Measurements from ENCODE around the gene ZNF467. TPM values are rescaled to one million over a fixed set of nuclear protein-coding genes. Genes with fewer than 3 reads are reported as not detected.

The ZNF467 gene
- total RNA-seq, 1 donor from 2014 or later, result 3.4 TPM

GRCh38 chr7:149781921-149782320 is 8.5 kb upstream of the ZNF467 start:
- no peak for DNase-seq (ENCODE audit: extremely low spot score, unreplicated experiment)
- Mint-ChIP-seq H3K27ac (ENCODE audit: unreplicated experiment) (no peak overlapping the region), H3K9me3 (ENCODE audit: unreplicated experiment) (no peaks in the 10 kb centered on the region), H3K27me3 (ENCODE audit: unreplicated experiment) (no peaks in the 10 kb centered on the region), H3K4me1 (ENCODE audit: unreplicated experiment) (no peaks in the 10 kb centered on the region), H3K36me3 (ENCODE audit: unreplicated experiment) (no peaks in the 10 kb centered on the region), H3K4me3 (ENCODE audit: unreplicated experiment) (no peak overlapping the region)
- TF ChIP-seq, protein P1, sequence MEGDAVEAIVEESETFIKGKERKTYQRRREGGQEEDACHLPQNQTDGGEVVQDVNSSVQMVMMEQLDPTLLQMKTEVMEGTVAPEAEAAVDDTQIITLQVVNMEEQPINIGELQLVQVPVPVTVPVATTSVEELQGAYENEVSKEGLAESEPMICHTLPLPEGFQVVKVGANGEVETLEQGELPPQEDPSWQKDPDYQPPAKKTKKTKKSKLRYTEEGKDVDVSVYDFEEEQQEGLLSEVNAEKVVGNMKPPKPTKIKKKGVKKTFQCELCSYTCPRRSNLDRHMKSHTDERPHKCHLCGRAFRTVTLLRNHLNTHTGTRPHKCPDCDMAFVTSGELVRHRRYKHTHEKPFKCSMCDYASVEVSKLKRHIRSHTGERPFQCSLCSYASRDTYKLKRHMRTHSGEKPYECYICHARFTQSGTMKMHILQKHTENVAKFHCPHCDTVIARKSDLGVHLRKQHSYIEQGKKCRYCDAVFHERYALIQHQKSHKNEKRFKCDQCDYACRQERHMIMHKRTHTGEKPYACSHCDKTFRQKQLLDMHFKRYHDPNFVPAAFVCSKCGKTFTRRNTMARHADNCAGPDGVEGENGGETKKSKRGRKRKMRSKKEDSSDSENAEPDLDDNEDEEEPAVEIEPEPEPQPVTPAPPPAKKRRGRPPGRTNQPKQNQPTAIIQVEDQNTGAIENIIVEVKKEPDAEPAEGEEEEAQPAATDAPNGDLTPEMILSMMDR (IDR thresholded peaks at IDR 0.05), result no peak

DNA sequence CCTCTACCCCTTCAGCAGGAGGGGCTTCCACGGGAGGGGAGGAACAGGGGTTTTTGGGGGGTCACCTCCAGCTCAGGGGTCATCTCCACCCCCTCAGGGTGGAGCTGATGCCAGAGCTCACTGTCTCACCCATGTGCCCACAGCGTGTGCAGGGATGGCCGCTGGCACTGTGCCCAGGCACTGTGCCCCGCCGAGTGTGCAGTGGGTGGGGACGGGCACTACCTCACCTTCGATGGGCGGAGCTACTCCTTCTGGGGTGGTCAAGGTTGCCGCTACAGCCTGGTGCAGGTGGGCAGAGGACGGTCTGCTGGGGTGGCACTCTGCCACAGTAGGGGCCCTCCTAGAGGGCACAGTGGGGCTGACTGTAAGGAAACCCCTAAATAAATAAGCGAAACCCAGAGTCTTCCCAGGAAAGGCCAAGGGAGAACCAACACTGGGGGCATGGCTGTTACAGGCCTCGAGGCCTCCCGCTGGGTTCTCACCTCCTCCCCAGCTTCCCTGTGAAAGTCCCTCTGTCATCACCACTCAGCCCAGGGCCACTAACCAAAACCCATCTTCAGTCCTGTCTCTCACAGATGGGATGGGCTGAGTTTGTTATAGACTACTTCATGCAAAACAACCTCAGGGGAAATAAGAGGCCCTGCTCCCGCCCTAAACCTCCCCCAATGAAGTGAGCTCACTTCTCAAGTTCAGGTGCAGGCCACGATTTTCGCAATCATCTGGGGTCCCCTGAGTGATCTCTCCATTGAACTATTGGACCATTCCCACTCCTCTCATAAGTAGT is 7.4 kb upstream of the ZNF467 start:
- Mint-ChIP-seq H3K4me1 (ENCODE audit: unreplicated experiment) (no peaks in the 10 kb centered on the region), H3K4me3 (ENCODE audit: unreplicated experiment) (no peak overlapping the region), H3K36me3 (ENCODE audit: unreplicated experiment) (no peaks in the 10 kb centered on the region), H3K9me3 (ENCODE audit: unreplicated experiment) (no peaks in the 10 kb centered on the region), H3K27ac (ENCODE audit: unreplicated experiment) (no peak overlapping the region), H3K27me3 (ENCODE audit: unreplicated experiment) (no peaks in the 10 kb centered on the region)
- DNase-seq (ENCODE audit: extremely low spot score, unreplicated experiment), result no peak
- TF ChIP-seq, protein P1 (IDR thresholded peaks at IDR 0.05), result no peak

DNA sequence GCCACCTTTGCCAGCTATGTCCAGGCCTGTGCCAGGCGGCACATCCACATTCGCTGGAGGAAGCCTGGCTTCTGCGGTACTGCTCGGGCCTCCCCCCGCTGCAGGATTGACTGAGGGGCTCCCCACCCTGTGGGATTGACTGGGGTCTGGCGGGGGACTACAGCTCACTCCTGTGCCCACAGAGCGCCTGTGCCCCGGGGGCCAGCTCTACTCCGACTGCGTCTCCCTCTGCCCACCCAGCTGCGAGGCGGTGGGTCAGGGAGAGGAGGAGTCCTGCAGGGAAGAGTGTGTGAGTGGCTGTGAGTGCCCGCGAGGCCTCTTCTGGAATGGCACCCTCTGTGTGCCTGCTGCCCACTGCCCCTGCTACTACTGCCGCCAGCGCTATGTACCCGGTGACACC is 6.7 kb upstream of the ZNF467 start:
- H3K27ac Mint-ChIP-seq (ENCODE audit: unreplicated experiment), result no peak overlapping the region
- H3K27me3 Mint-ChIP-seq (ENCODE audit: unreplicated experiment), result no peaks in the 10 kb centered on the region
- H3K4me1 Mint-ChIP-seq (ENCODE audit: unreplicated experiment), result no peaks in the 10 kb centered on the region
- DNase-seq (ENCODE audit: extremely low spot score, unreplicated experiment), result no peak
- H3K9me3 Mint-ChIP-seq (ENCODE audit: unreplicated experiment), result no peaks in the 10 kb centered on the region
- H3K36me3 Mint-ChIP-seq (ENCODE audit: unreplicated experiment), result no peaks in the 10 kb centered on the region
- no peak overlapping the region for H3K4me3 Mint-ChIP-seq (ENCODE audit: unreplicated experiment)
- TF ChIP-seq, protein P1 (IDR thresholded peaks at IDR 0.05), result no peak

DNA sequence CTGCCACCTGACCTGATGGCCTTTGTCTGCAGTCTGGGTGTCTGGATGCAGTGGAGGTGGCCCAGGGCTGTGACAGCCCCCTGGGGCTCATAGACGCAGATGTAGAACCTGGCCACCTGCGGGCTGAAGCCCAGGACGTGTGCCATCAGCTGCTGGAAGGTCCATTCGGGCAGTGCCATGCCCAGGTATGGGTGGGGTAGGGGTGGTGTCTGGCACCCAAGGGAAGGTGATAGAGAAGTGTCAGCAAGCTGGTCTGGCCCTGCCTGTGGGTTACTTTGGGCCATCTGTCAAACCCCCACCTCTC is 6.1 kb upstream of the ZNF467 start:
- no peak overlapping the region for H3K4me3 Mint-ChIP-seq (ENCODE audit: unreplicated experiment)
- no peak overlapping the region for H3K27ac Mint-ChIP-seq (ENCODE audit: unreplicated experiment)
- DNase-seq (ENCODE audit: extremely low spot score, unreplicated experiment), result no peak
- no peaks in the 10 kb centered on the region for H3K4me1 Mint-ChIP-seq (ENCODE audit: unreplicated experiment)
- H3K36me3 Mint-ChIP-seq (ENCODE audit: unreplicated experiment), result no peaks in the 10 kb centered on the region
- TF ChIP-seq, protein P1 (IDR thresholded peaks at IDR 0.05), result no peak
- H3K27me3 Mint-ChIP-seq (ENCODE audit: unreplicated experiment), result no peaks in the 10 kb centered on the region
- H3K9me3 Mint-ChIP-seq (ENCODE audit: unreplicated experiment), result no peaks in the 10 kb centered on the region

GRCh38 chr7:149778696-149779501 is 5.5 kb upstream of the ZNF467 start:
- H3K9me3 Mint-ChIP-seq (ENCODE audit: unreplicated experiment), result no peaks in the 10 kb centered on the region
- H3K4me1 Mint-ChIP-seq (ENCODE audit: unreplicated experiment), result peaks cover 3% of the 10 kb centered on the region
- no peak overlapping the region for H3K27ac Mint-ChIP-seq (ENCODE audit: unreplicated experiment)
- TF ChIP-seq, protein P1 (IDR thresholded peaks at IDR 0.05), result no peak
- no peak overlapping the region for H3K4me3 Mint-ChIP-seq (ENCODE audit: unreplicated experiment)
- no peaks in the 10 kb centered on the region for H3K27me3 Mint-ChIP-seq (ENCODE audit: unreplicated experiment)
- no peak for DNase-seq (ENCODE audit: extremely low spot score, unreplicated experiment)
- H3K36me3 Mint-ChIP-seq (ENCODE audit: unreplicated experiment), result no peaks in the 10 kb centered on the region
